Measurements from ENCODE around the gene PTN. TPM values are rescaled to one million over a fixed set of nuclear protein-coding genes. Genes with fewer than 3 reads are reported as not detected.

PTN gene
- total RNA-seq, 1 donor from 2014 or later: 228 TPM

DNA sequence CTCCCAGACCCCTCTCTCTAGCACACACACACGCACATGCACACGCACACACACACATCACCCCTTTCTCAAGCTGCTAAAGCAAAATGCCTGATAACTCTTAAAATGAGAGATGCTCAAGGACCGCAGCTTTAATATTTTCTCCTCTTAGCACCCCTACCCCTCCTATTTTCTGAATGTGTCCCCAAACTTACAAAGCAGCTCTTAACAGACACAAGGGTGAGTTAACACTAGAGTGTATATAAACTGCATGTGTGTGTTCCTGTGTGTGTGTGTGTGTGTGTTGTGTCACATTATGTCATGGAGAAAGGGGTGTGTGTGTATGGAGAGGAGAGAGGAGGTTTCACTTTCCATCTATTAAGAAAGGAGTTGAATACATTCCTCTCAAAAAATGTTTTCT, 1.3 kb downstream of the PTN start:
- H3K27me3 Mint-ChIP-seq (ENCODE audit: low read depth): no peaks in the 10 kb centered on the region
- H3K4me3 Mint-ChIP-seq: peak overlapping the region; percentile 94
- H3K9me3 Mint-ChIP-seq: peaks cover 8% of the 10 kb centered on the region
- peaks cover 63% of the 10 kb centered on the region for H3K4me1 Mint-ChIP-seq
- no peak for DNase-seq (ENCODE audit: low read depth, low spot score)
- peak overlapping the region; percentile 71 for H3K27ac Mint-ChIP-seq (ENCODE audit: unreplicated experiment)
- peaks cover 35% of the 10 kb centered on the region for H3K36me3 Mint-ChIP-seq (ENCODE audit: low read depth)
- TF ChIP-seq, protein P1, sequence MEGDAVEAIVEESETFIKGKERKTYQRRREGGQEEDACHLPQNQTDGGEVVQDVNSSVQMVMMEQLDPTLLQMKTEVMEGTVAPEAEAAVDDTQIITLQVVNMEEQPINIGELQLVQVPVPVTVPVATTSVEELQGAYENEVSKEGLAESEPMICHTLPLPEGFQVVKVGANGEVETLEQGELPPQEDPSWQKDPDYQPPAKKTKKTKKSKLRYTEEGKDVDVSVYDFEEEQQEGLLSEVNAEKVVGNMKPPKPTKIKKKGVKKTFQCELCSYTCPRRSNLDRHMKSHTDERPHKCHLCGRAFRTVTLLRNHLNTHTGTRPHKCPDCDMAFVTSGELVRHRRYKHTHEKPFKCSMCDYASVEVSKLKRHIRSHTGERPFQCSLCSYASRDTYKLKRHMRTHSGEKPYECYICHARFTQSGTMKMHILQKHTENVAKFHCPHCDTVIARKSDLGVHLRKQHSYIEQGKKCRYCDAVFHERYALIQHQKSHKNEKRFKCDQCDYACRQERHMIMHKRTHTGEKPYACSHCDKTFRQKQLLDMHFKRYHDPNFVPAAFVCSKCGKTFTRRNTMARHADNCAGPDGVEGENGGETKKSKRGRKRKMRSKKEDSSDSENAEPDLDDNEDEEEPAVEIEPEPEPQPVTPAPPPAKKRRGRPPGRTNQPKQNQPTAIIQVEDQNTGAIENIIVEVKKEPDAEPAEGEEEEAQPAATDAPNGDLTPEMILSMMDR (conservative IDR thresholded peaks at IDR 0.05): no peak

DNA sequence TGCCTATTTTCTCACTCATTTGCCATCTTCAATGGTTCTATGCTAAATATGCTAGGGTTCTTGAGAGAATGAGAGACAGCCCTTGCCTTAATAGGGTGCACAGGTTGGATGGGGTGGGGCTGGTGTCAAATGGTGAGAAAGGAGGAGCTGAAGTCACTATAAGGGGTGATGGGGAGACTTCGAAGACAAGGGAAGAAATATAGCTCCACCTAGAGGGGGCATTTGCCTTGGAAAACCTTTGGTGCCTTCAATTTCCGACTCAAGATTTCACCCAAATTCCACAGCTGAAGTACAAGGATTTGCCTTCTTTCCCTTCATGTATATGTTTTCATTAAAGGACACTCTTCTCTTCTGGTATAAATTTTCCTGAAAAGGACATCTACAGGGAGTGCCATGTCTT, 5.6 kb downstream of the PTN start:
- Mint-ChIP-seq H3K27ac (ENCODE audit: unreplicated experiment) (no peak overlapping the region), H3K36me3 (ENCODE audit: low read depth) (peaks cover 56% of the 10 kb centered on the region), H3K4me1 (peaks cover 57% of the 10 kb centered on the region), H3K9me3 (peaks cover 14% of the 10 kb centered on the region), H3K27me3 (ENCODE audit: low read depth) (no peaks in the 10 kb centered on the region), H3K4me3 (peak overlapping the region; percentile 29)
- DNase-seq (ENCODE audit: low read depth, low spot score): no peak
- TF ChIP-seq, protein P1 (conservative IDR thresholded peaks at IDR 0.05): no peak

DNA sequence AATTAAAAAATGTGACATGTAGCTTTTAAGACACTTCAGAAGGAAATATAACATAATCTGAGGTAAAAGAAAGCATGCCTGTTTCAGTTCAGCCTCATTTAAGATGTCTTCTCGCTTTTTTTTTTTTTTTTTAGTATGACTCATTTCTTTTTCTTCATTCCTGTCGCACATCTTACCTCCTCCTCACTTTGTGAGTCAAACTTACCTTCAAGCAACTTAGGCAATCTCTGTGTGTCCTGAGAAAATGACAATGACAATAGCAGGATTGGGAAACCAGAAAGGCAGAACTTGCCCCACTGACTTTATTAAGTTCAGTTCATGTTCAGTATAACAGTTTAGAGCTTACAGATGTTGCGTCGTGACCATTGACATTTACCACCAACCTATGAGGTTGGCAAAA, 7.7 kb downstream of the PTN start:
- no peak overlapping the region for H3K4me3 Mint-ChIP-seq
- H3K9me3 Mint-ChIP-seq: peaks cover 14% of the 10 kb centered on the region
- no peak overlapping the region for H3K27ac Mint-ChIP-seq (ENCODE audit: unreplicated experiment)
- H3K4me1 Mint-ChIP-seq: peaks cover 54% of the 10 kb centered on the region
- DNase-seq (ENCODE audit: low read depth, low spot score): no peak
- TF ChIP-seq, protein P1 (conservative IDR thresholded peaks at IDR 0.05): no peak
- H3K27me3 Mint-ChIP-seq (ENCODE audit: low read depth): no peaks in the 10 kb centered on the region
- H3K36me3 Mint-ChIP-seq (ENCODE audit: low read depth): peaks cover 60% of the 10 kb centered on the region

DNA sequence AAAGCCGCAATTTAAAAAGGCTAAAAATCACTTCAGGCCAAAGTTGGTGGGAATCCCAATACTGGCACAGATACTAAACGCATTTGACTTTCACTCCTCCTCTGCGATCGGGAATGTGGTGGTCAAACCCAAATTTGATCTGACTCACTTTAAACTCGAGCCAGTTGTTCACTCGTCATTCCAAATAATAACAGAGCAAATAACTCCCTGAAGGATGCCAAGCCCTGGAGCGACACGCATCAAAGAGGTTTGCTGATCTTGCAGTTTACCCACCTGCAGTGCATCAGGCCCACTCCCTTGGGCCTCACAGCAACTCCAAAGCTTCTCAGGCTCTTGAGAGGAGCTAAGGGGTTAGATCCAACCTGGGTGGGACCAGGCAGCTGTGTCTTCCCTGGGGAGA, 12.2 kb downstream of the PTN start:
- Mint-ChIP-seq H3K4me3 (no peak overlapping the region), H3K27ac (ENCODE audit: unreplicated experiment) (no peak overlapping the region), H3K9me3 (peaks cover 12% of the 10 kb centered on the region), H3K27me3 (ENCODE audit: low read depth) (no peaks in the 10 kb centered on the region), H3K4me1 (peaks cover 60% of the 10 kb centered on the region), H3K36me3 (ENCODE audit: low read depth) (peaks cover 54% of the 10 kb centered on the region)
- TF ChIP-seq, protein P1 (conservative IDR thresholded peaks at IDR 0.05): no peak
- no peak for DNase-seq (ENCODE audit: low read depth, low spot score)

DNA sequence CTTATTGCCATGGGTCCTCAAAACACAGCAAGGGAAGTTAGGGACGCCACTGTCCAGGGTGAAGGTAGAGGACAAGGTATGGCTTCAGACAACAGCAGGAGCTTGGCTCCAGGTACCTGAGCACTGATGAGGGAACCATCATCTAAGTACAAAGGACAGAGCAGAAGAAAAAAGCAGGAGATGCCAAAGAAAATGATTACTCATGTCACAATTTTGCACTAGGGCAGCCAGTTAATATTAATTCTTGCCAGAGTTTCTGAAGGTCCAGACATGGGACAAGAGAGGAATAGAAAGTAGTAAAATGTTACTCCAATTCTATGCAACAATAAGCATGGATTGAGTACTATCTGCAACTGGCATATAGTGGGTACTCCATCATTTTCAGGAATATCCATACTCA, 14.1 kb downstream of the PTN start:
- H3K27ac Mint-ChIP-seq (ENCODE audit: unreplicated experiment): no peak overlapping the region
- TF ChIP-seq, protein P1 (conservative IDR thresholded peaks at IDR 0.05): no peak
- H3K27me3 Mint-ChIP-seq (ENCODE audit: low read depth): no peaks in the 10 kb centered on the region
- peaks cover 75% of the 10 kb centered on the region for H3K4me1 Mint-ChIP-seq
- peaks cover 8% of the 10 kb centered on the region for H3K9me3 Mint-ChIP-seq
- H3K36me3 Mint-ChIP-seq (ENCODE audit: low read depth): peaks cover 56% of the 10 kb centered on the region
- H3K4me3 Mint-ChIP-seq: no peak overlapping the region
- DNase-seq (ENCODE audit: low read depth, low spot score): no peak

All from neural crest cell (in vitro differentiated cells).